ENCODE measurements around the gene ODAD3.

DNA sequence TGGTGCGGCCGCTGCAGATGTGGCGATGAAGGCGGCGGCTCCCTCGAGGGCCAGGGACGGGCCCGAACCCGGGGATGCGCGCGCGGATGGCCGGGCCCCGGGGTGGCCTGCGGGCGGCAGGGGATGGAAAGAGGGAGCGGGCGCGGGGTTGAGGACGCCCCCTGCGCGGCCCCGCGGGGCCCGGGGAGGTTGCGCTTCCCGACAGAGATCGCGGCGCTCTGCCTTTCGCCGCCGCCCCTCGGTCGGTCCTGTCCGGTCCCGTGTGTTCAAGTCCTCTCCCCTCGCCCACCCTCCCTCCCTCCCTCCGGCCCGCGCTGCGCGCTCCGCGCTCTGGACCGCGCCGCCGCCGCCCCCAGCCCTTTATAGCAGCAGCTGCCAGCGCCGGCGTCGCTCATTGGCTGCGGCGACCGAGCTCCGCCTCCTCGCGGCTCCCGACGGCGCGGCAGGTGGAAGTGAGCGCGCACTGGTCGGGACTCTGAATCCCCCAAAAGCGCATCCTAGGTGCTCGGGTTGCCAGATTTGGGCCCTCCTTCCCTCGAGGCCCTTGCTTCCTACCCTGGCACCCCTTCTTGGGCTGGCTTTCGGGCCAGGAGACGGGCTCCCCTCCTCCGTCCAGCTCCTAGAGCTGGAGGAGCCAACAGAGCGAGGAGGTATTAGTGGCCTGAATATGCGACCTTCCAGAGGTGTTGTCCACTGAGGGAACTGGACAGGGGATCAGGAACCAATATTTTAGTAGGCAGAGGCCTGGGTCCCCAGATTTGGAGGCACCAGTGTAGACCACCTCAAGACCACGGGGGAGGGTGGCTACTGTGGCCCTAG lies 46.0 kb upstream of the ODAD3 start, which contains the start of gene ELAVL3:
- TF ChIP-seq CTCF (IDR thresholded peaks at IDR 0.05; ENCODE audit: insufficient read depth, low read depth, low read length) (no peak), EZH2 (IDR thresholded peaks at IDR 0.05; ENCODE audit: insufficient read depth, low read length) (peak; percentile 19)
